ENCODE results near the gene EXOC3L1.

The EXOC3L1 gene

DNA sequence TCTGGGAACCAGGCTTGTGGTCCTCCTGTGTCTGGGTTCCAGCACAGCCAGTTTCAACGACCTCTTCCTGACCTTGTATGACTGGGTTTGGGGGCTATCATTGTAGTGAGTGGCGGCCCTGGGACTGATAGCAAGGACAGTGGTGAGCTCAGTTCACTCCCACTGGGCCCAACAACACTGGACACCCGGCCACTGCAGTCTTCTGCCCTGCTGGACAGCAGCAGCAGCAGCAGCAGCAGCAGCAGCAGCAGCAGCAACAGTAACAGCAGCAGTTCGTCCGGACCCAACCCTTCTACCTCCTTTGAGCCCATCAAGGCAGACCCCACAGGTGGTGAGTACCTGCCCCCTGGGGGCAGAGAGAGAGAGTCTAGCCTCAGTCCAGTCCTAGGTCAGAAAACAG is 5.7 kb upstream of the EXOC3L1 start:
- DNase-seq: no peak

DNA sequence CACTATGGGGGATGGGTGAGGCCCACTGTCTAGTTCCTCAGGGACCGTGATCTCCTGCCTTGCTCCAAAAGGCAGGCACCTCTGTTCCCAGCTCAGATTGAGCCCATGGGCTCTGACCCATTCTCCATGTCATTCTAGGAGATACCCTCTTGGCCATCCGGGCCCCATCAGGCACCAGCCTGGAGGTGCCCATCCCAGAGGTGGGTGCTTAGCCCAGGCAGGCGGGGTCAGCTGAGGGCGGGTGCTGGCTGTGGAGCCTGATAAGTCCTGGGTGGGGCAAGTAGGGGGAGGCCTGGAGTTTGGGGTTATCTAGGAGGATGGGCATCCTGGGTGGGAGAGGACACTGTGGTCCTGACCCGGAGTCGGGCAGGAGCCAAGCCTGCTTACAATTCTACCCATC is 4.3 kb upstream of the EXOC3L1 start:
- DNase-seq: no peak

DNA sequence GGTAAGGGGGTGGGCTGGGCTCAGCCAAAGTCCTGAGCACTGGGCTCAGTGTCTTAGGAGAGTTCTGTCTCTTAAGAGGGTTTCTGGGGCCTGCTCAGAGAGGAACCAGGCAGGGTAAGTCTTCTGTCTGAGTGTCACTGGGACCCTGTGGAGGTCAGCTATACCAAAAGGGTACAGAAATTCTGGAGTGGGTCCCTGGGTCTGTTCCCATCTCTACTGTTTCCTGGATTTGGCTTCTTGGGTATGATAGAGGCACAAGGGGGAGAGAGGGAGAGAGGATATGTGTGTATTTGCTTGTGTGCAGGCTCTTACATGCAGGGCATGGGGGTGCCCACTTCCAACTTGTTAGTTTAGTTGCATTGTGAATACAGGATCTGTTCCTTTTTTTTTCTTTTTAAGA is 3.6 kb upstream of the EXOC3L1 start:
- no peak for DNase-seq

DNA sequence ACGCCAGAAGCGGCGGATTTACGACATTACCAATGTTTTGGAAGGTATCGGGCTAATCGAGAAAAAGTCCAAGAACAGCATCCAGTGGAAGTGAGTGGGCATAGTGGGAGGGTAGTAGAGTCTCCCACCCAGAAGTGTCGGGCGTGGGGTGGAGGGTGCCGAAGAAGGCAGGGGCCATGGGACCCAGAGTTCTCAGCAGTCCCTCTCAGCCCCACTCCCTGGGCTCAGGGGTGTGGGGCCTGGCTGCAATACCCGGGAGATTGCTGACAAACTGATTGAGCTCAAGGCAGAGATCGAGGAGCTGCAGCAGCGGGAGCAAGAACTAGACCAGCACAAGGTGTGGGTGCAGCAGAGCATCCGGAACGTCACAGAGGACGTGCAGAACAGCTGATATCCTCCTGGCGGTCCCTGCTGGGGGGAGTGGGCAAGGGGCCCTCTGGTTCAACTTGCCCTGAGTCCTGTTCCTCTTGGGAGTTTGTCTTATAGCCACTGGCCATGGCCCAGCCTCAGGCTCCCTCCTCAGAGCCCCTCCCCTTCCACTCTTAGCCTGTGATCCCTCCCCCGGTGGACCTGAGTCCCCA is 2.9 kb upstream of the EXOC3L1 start:
- DNase-seq: no peak

DNA sequence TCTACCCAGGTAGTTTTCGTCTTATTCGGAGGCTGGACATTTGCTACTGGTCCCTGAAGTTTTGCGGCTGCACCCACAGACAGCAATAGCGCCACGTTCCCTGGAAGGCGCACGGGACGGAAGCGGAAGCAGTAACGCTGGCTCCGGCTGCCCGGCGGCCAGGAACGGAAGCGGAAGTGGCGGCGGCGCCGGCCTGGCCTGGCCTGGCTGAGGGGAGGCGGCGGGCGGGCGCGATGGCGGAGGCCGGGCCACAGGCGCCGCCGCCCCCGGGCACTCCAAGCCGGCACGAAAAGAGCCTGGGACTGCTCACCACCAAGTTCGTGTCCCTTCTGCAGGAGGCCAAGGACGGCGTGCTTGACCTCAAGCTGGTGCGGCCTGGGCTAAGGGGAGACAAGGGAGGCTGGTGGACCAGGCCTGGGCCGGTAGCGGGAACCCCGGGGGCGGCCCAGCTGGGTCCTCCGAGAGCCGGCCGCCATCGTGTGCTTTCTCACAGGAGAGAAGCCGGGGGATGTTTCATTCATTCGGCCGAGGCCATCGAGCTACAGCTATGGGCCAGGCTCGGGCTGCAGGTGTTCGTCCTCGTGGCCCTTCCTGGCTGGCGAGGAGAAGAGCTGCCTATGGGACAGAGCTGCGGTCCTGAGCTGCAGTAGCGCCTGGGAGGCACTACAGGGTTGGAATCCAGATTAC is 2.2 kb upstream of the EXOC3L1 start, which contains the start of gene E2F4:
Gene E2F4 (plus strand): TSS at position 161 of the 687 bp plus-strand sequence. CDS start 73 bp downstream, at position 234.
- peak; percentile 68 for DNase-seq

DNA sequence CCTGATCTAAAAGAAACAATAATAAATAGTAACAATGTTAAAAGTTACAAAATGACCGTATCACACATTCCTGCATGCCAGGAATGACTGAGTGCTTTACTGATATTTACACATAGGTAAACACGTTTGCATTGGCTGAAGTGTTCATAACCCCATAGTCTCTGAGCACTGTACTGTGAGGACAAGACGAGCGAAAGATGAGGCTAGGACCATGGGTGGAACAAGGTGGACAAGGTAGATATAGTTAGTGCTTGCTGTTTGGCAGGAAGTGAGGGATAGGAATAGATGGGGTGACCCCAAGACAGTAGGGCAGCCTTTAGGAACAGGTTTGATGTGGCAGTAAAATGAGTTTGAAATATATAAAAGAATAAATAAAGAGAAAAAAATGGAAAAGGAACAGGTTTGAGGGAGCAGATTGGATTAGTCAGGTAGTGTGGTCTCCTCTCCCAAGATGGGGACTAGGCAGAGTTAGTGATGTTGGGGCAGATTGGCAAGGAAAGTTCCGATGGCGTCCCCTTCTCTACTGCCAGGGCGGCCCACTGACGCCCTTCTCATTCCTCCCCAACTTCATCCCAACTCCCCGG is 1.6 kb upstream of the EXOC3L1 start:
- no peak for DNase-seq

DNA sequence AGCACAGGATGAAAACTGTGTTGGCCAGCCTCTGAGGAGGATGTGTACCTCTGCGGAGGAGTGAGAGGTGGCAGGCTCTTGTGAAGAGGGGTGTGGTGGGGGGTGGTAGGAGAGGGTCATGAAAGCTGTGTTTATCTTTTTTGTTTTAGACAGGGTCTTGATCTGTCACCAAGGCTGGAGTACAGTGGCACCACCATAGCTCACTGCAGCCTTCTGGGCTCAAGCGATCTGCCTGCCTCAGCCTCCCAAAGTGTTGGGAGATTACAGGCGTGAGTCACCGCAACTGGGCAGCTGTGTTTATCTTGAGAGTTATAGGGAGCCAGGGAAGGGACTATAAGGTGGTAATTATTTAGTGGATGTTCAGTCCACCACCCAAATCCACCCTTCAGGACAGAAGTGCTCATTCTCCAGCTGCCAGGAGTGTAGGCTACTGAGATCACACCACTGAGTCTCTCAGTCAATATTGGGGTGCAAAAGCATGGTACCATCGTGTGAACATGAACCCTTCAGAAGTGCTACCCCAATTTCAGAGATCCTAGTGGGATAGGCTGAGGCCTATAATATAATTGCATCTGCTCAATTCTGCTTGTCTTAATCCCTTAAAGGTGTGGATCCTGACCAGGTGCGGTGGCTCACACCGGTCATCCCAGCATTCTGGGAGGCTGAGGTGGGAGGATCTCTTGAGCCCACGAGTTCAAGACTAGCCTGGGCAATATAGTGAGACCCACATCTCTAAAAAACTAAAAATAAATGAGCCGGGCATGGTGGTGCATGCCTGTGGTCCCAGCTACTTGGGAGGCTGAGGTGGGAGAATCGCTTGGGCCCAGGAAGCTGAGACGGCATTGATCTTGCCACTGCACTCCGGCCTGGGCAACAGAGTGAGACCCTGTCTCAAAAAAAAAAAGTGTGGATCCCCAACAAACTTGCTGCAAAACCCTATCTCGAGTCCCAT is 788 bp upstream of the EXOC3L1 start:
- no peak for DNase-seq

DNA sequence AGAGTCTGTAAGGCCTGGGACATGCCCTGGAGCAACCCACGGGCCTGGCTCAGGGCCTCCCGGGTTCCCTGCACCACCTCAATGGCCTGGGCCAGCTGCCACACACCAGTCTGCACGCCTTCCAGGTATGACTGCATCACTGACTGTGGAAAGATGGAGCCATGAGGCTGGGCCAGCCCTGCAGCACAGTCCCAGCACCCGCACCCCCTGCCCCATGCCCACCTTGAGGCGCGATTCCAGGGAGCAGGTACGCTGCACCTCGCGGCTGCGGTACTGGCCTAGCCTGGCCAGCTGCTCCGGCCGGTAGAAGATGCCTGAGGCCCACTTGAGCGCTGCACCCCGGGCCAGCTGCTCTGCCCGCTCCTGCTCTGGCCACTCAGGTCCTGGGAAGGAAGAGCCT is 1.1 kb downstream of the EXOC3L1 start:
- no peak for DNase-seq

DNA sequence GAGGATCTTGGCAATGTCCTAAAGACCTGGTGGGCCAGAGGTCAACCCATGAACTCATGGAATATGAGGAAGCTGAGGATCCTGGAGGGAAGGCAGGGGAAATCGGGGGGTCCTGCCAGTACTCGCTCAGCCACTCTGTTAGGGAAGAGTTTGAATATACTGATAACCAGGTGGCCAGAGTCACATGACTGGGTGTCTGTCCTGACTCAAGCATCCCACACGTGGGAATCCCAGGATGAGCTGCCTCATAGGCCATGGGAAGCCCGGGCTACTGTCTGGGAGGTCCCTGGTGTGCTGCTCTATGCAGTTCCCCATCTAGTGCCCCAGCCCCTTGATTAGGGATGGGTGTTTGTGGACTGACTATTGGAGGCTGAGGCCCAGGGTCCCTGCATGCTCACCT is 1.6 kb downstream of the EXOC3L1 start:
- DNase-seq: no peak

DNA sequence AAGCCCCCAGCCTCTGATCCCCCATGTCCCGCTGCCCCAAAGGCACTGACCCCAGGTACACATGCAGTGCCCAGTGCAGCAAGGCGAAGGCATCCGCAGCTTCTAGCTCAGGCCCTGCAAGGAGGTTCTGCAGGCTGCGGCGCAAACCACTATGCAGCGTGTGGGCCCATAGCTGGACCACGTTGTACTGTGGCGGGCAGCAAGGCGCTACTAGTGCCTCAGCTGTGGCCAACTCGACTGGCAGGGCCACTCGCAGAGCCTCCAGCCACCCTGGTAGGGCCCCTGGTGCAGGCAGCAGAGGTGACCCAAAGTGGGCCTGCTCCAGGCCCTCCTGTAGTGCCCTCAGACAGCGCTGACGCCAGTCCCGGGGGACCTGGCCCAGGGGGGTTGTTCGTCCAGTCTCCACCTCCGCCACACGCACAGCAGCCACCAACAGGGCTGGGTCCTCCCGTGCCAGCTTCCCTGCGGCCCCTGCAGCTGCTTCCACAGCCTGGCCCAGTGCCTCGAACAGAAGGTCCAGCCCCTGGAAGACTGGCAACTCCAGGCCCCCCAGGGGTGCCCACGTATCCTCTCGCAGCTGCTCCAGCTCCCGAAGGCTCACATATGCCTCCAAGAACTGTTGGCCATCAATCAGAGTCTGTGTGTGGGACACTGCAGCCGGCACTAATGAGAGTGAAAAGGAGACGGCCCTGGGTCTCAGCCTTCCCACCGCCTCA is 2.6 kb downstream of the EXOC3L1 start:
- no peak for DNase-seq

DNA sequence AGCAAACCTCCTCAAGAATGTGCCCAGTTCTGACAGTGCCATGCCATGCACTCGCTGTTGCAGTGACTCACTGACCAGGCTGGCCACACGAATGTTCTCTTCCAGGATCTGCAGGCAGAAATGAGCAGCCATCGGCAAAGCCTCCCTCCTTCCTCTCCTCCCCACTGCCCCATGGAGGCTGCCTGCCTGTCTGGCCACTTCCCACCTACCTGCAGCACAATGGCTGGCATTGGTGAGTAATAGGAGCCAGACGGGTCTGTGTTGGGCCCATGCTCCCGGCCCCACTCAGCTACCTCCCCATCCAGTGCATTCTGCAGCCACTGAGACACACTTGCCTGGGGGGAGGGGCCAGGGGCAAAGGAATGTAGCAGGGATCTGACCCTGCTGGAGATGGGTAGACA is 3.4 kb downstream of the EXOC3L1 start:
- DNase-seq: no peak

DNA sequence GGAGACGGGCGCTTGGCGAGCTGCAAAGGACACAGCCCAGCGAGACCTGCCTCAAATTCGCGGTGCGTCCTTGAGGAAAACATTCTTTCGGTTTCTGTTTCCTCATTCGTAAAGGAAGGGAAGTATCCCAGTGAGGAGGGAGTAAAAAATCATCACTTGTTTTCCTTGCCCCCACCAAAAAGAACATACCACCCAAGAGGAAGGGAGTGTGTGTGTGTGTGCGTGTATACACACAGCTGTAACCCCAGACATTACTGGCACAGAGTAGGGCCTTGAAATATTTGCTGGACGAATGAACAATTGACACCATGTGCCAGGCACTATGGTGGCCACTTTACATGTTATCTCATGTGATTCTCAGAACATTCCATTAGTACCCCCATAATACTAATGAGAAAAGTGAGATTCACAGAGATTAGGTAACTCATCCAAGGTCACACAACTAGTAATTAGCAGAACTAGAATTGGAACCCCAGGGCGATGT is 4.2 kb downstream of the EXOC3L1 start:
- DNase-seq: no peak

DNA sequence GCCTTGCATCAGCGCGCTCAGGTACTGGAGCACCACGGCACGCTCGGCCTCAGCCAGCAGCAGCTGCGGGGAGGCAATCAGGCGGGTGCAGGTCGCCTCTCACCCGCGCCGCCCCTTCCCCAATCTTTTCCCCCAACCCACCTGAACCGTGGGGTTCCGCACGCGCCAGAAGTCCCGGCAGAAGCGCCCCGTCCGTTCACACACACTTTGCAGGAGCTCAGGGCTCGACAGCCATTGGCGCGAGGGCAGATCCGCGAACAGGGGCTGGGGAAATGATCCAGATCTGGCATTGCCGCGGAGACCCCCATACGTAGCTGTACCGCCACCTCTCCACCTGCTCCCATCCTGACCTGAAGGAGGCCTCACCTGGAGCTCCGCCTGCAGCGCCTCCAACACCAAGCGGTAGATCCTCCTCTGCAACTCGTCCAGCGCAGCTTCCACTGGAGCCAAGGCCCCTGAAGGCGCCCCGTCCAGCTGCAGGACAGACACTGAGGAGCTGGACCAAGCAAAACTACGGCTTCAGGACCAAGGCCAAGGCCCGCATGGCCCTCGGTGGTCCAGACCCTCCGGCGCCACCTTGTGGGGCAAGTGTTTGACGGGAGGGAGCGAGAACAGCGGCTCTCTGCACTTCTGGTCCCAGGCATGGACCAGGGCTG is 4.8 kb downstream of the EXOC3L1 start:
- DNase-seq: no peak

DNA sequence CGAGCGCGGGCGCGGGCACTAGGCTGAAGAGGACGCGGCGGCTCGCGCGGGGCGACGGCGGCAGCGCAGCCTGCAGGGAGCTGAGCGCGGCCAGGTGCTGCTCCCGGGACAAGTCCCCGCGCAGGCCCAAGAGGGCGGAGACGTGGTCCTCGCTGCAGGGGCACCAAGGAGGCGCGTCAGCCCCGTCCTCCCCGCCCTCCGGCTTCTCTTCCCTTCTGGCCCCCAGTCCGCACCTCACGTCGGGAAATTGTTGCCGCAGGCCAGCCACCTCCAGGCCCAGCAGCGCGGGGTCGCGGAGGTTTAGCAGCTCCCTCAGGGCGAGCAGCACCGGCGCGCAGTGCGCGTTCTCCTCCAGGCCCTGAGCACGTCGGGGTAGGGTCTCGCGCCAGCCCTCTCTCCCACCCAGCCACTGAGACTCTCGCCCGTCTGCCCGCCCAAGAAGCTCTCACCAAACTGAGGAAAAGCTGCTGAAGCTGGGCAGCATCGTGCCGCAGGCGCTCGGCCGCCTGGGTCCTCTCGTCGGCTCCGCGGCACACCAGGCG is 5.4 kb downstream of the EXOC3L1 start:
- DNase-seq: no peak

DNA sequence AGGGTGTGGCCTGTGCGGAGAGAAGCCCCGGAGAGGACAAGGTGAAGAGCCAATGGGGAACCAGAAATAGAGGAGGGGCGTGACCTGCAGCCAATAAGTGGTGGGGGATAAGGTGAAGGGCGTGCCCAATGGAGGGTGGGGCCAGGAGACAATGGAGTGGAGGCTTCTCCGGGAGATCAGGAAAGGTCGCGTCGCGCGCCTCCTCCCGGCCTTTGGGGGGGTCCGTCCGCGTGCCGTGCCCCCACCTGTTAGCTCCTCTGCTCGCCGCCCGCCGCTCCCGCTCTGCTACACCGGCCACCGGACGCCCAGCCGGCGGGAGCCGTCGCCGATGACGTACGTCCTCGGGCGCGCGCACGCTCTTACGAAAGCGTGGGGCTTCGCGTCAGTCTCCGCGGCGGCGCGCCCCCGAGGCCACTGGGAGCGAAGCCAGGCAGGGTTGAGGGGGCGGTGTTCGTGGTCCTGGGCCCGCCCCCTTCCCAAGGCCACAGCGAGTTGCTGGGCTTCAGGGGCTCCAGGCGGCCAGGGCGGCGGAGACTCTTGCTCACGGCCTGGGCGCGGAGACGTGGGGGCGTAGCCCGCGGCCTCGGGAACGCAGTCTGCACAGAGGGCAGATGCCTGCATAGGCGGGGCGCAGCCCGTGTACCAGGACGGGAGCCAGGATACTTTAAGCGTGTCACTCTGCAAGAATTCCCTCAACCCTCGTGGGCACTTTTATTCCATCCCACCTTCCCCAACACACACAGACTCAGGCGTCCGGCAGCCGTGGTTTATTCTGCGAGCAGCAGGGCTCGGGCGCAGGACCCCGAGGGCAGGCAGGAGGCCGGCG is 6.1 kb downstream of the EXOC3L1 start, which contains the start of gene MATCAP1:
Gene MATCAP1 (minus strand): TSS at position 337 of the 826 bp plus-strand sequence. CDS start 3,353 bp downstream, outside the sequence.
- peak; percentile 76 for DNase-seq

DNA sequence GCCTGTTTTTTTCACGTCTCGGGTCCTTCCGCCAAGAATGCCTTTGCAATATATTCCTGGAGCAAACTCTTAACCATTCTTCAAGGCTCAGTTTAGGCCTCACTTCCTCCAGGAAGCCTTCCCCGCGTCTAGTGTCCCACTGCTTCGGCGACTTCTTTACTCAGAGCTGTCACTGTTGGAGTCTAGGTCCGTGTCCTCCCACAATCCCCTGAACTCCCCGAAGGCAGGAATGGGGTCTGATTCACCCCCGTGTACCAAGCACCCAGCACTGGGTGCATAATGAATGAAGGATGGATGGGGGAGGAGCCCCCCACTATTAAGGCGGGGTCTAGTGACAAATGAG is 6.7 kb downstream of the EXOC3L1 start:
- no peak for DNase-seq

DNA sequence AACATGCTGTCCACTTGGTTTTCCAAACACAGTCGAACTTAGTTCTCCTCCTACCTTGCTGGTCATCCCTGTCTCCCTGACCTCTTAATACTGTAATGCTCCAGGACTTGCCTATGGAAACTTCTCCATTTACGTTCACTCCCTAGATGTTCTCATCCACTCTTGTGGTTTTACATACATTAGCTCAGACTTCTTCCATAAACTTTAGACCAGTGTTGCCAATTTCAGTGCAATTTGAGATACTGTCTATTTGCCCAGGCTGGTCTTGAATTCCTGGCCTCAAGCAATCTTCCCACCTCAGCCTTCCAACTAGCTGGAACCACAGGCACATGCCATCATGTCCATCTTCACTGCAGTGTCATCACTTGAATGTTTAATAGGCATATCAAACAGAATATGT is 7.6 kb downstream of the EXOC3L1 start:
- DNase-seq: no peak

DNA sequence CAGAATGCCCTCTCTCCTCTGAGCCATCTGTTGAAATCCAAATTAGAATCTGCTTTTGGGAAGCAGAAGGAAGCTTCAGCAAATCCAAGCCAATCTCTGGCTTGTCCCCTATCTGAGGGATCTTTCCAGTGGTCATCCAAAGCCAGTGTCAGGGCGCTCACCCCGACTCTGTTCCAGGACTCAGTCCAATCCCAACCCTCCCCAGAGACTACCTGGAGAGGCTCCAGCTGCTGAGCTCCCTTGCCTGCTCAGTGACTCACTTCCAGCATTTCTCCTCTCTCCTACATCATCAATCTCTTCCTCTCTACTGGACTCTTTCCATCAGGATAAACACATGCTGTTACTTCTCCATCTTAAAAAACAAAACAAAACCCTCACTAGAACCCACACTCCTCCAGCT is 8.6 kb downstream of the EXOC3L1 start:
- no peak for DNase-seq

DNA sequence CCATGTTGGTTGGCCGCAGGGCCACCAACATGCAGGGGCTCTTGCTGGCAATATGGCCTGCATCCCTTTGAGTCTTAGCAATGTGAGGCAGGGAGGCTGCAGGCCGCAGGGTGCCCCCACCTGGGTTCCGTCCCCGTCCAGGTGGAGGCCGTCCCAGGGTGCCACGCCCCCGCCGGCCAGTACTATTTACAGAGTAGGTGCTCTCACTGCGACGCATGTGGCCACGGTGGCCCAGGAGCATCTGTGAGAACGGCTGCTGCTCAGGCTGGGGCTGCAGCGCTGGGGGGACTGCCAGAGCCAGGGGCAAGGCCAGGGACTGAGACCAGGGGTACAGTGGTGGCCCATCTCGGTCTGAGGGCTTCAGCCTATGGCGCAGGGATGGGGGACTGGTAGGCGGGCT is 9.8 kb downstream of the EXOC3L1 start:
- DNase-seq: no peak

DNA sequence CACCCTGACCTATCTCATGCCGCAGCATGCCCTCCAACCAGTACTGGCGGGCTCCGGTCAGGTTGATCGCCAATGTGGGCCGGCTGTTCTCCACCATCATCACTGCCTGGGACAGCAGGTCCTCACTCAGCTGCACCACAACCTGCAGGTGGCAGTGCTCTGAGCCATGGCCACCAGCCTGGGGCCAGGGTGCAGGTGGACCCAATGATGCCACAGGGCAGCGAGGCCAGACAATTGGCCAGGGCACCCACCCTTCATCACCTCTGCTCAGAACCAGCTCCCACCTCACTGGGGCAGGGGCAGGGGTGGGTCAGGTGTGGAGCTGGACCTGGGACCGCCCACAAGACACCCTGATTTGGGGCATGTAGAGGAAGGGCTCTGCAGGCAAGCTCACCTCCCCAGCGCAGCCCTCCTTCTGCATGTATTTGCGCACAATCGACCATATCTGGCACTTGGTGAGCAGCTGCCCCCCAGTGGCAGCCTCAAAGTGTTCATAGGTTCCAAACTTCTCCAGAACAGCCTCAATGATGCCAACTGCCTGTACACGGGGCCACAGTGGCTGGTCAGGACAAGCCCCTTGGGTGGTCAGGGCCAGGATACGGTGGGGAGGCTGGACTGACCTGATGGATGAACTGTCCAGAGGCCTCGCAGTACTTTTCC is 10.4 kb downstream of the EXOC3L1 start:
- no peak for DNase-seq

Data from NCI-H774 (cell line).